Rectal smooth muscle tissue (tissue), 1 donor: ENCODE measurements around the gene MFAP3L.

Experiments
- H3K27ac ChIP-seq: one replicate; pipeline ENCODE4 v1.7.0; 2013; ENCODE audit warnings: low read depth, low read length, inconsistent platforms
- H3K27me3 ChIP-seq: one replicate; pipeline ENCODE4 v1.7.0; 2013; ENCODE audit warnings: low read length; ENCODE audit not compliant: control insufficient read depth, insufficient read depth
- H3K36me3 ChIP-seq: one replicate; pipeline ENCODE4 v1.7.0; 2013; ENCODE audit warnings: low read length; ENCODE audit not compliant: control insufficient read depth, insufficient read depth
- H3K4me1 ChIP-seq: one replicate; pipeline ENCODE4 v1.7.0; 2013; ENCODE audit warnings: low read length; ENCODE audit not compliant: control insufficient read depth, insufficient read depth
- H3K4me3 ChIP-seq: one replicate; pipeline ENCODE4 v1.7.0; 2013; ENCODE audit warnings: low read length
- H3K9ac ChIP-seq: one replicate; pipeline ENCODE4 v1.7.0; 2013; ENCODE audit warnings: low read length

MFAP3L gene

DNA sequence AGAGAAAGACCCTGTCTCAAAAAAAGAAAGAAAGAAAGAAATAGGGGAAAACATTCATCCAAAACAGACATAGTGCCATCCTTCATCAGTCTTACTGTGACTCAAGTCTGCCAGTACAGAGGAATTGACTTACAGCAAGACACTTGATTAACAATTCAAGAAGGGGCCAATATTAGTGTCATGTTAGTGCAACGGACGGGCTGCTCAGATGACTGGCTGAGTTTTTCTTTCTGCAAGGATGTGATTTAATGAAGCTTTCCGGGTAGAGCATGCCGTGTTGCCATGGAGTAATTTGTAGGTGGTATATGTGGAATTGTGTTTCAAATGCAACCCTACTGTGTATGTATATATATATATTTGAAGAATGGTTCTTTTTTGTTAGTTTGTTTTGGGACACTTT lies 12.6 kb upstream of the MFAP3L start:
- Histone ChIP-seq H3K4me1 (no peaks in the 10 kb centered on the region), H3K27me3 (no peaks in the 10 kb centered on the region), H3K27ac (no peak overlapping the region), H3K4me3 (no peak overlapping the region), H3K36me3 (no peaks in the 10 kb centered on the region), H3K9ac (no peak overlapping the region)

- Histone ChIP-seq H3K36me3 (no peaks in the 10 kb centered on the region), H3K27ac (no peak overlapping the region), H3K4me1 (no peaks in the 10 kb centered on the region), H3K4me3 (no peak overlapping the region), H3K27me3 (no peaks in the 10 kb centered on the region), H3K9ac (no peak overlapping the region)
These were observed 12.0 kb upstream of the MFAP3L start for GRCh38 chr4:170038232-170038631.

- Histone ChIP-seq H3K27ac (no peak overlapping the region), H3K36me3 (no peaks in the 10 kb centered on the region), H3K4me3 (no peak overlapping the region), H3K9ac (no peak overlapping the region), H3K4me1 (no peaks in the 10 kb centered on the region), H3K27me3 (no peaks in the 10 kb centered on the region)
These were observed 11.3 kb upstream of the MFAP3L start for GRCh38 chr4:170037481-170037880.

- Histone ChIP-seq H3K36me3 (no peaks in the 10 kb centered on the region), H3K4me1 (no peaks in the 10 kb centered on the region), H3K27ac (no peak overlapping the region), H3K4me3 (no peak overlapping the region), H3K27me3 (no peaks in the 10 kb centered on the region), H3K9ac (no peak overlapping the region)
These were observed 9.7 kb upstream of the MFAP3L start for GRCh38 chr4:170035845-170036244.

DNA sequence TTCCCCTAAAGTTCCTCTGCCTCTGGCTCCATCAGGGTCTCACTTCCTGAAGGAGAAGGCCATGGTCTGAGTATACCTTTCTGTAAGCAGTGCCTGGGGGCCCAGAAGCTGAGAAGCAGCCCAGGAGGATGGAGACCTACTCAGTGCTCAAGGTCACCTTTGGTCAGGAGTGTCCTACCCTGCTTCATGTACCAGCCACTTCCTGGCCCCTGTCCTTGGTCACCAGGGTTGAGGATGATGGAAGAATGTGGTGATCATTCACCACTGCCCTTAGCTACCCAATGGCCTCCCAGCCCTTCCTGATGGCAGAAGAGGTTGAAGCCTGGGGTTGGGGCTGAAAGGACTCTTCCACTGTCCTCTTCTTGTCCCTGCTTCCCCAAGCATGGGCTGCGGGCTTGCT lies 9.0 kb upstream of the MFAP3L start:
- Histone ChIP-seq H3K27ac (no peak overlapping the region), H3K27me3 (no peaks in the 10 kb centered on the region), H3K36me3 (no peaks in the 10 kb centered on the region), H3K4me1 (no peaks in the 10 kb centered on the region), H3K4me3 (no peak overlapping the region), H3K9ac (no peak overlapping the region)

- no peak overlapping the region for H3K9ac ChIP-seq
- no peak overlapping the region for H3K27ac ChIP-seq
- no peaks in the 10 kb centered on the region for H3K4me1 ChIP-seq
- H3K4me3 ChIP-seq, result no peak overlapping the region
- no peaks in the 10 kb centered on the region for H3K36me3 ChIP-seq
- H3K27me3 ChIP-seq, result no peaks in the 10 kb centered on the region
These were observed 7.8 kb upstream of the MFAP3L start for GRCh38 chr4:170033999-170034398.

DNA sequence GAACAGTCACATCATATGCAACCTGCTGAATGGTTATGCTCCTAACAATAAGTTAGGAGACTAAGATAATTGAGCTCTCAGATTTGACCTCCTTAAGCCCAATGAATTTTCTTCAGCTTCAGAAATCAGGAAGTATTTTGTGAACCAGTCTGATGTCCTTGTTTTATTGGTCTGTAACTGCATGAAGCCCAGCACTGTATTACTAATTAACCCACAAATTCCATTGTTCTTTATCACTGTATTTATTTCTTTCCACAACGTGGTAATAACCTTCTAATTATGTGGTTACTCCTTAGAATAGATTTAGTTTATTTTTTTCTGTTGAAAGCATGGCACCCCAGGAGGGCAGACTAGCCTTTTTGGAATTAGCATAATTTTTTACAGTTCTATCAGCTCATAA lies 3.9 kb upstream of the MFAP3L start:
- no peak overlapping the region for H3K4me3 ChIP-seq
- H3K9ac ChIP-seq, result no peak overlapping the region
- no peaks in the 10 kb centered on the region for H3K36me3 ChIP-seq
- no peak overlapping the region for H3K27ac ChIP-seq
- H3K4me1 ChIP-seq, result peaks cover 3% of the 10 kb centered on the region
- H3K27me3 ChIP-seq, result no peaks in the 10 kb centered on the region

- H3K27me3 ChIP-seq, result no peaks in the 10 kb centered on the region
- H3K27ac ChIP-seq, result peak overlapping the region; percentile 33
- H3K9ac ChIP-seq, result no peak overlapping the region
- H3K36me3 ChIP-seq, result no peaks in the 10 kb centered on the region
- peaks cover 3% of the 10 kb centered on the region for H3K4me1 ChIP-seq
- H3K4me3 ChIP-seq, result peak overlapping the region; percentile 96
These were observed 1.1 kb upstream of the MFAP3L start for GRCh38 chr4:170027181-170027829.

GRCh38 chr4:170025523-170026252 lies 507 bp downstream of the MFAP3L start:
- peak overlapping the region; percentile 67 for H3K4me3 ChIP-seq
- H3K4me1 ChIP-seq, result peaks cover 3% of the 10 kb centered on the region
- no peaks in the 10 kb centered on the region for H3K27me3 ChIP-seq
- H3K9ac ChIP-seq, result no peak overlapping the region
- no peak overlapping the region for H3K27ac ChIP-seq
- no peaks in the 10 kb centered on the region for H3K36me3 ChIP-seq

DNA sequence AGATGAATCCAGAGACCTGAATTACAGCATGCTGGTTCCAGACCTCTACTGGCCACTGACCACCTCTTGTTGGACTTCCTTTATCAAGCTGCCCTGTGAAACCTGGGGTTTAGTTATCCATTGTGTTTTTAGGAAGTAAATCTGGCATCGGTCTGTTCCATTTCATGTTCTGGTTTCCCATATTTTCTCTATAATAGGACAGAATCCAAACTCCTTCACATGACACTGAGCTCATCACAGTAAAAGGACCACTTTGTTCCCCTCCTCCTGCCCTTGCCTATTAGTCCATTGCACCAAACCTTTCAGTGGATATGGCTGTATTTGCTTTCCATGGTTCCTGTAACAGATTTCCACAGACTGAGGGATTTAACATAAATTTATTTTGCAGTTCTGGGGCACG lies 4.0 kb downstream of the MFAP3L start:
- Histone ChIP-seq H3K4me3 (no peak overlapping the region), H3K27me3 (no peaks in the 10 kb centered on the region), H3K9ac (no peak overlapping the region), H3K36me3 (no peaks in the 10 kb centered on the region), H3K27ac (no peak overlapping the region), H3K4me1 (no peaks in the 10 kb centered on the region)

- Histone ChIP-seq H3K36me3 (no peaks in the 10 kb centered on the region), H3K9ac (no peak overlapping the region), H3K4me1 (no peaks in the 10 kb centered on the region), H3K27me3 (no peaks in the 10 kb centered on the region), H3K4me3 (no peak overlapping the region), H3K27ac (no peak overlapping the region)
These were observed 8.9 kb downstream of the MFAP3L start for GRCh38 chr4:170017252-170017651.

GRCh38 chr4:170015285-170015684 lies 10.9 kb downstream of the MFAP3L start:
- H3K4me3 ChIP-seq, result no peak overlapping the region
- H3K4me1 ChIP-seq, result no peaks in the 10 kb centered on the region
- no peak overlapping the region for H3K27ac ChIP-seq
- H3K9ac ChIP-seq, result no peak overlapping the region
- no peaks in the 10 kb centered on the region for H3K27me3 ChIP-seq
- H3K36me3 ChIP-seq, result no peaks in the 10 kb centered on the region
